Ovary (tissue), 9 donors: Measurements from ENCODE around the gene YAP1. TPM values are rescaled to one million over a fixed set of nuclear protein-coding genes. Genes with fewer than 3 reads are reported as not detected.

ENCODE experiments used
- DNase-seq, 5 donors: peaks; one replicate each; pipeline ENCODE4 v3.0.0-alpha.2; 2019 to 2020
- H3K27ac ChIP-seq, 2 donors: fragments of 200-600 bp; one replicate each; pipeline versions ENCODE4 v1.5.1 to v1.8.0; 2019 to 2022
- H3K27me3 ChIP-seq: fragments of 200-600 bp; one replicate; pipeline ENCODE4 v1.8.0; 2022
- H3K36me3 ChIP-seq: fragments of 200-600 bp; sonication (generic); one replicate; pipeline ENCODE4 v1.5.1; 2019
- H3K4me1 ChIP-seq: one replicate; pipeline ENCODE4 v1.8.1; 2013; ENCODE audit warnings: mild to moderate bottlenecking, moderate library complexity; ENCODE audit not compliant: insufficient read depth
- H3K4me3 ChIP-seq: fragments of 200-600 bp; sonication (generic); one replicate; pipeline ENCODE4 v1.5.1; 2017
- H3K9me3 ChIP-seq, 2 donors: fragments of 200-600 bp in 1 of 2; sonication (generic) in 1 of 2; one replicate each; pipeline versions ENCODE4 v1.5.1 to v1.8.1; 2013 to 2019; ENCODE audit warnings: mild to moderate bottlenecking in 1 of 2, moderate library complexity in 1 of 2
- EP300 ChIP-seq: sonication (generic); formaldehyde crosslinking; IDR thresholded peaks from one replicate; pipeline ENCODE4 v1.6.1; 2017; ENCODE audit warnings: antibody characterized with exemption
- POLR2A ChIP-seq: fragments of 450-650 bp; IDR thresholded peaks from one replicate; pipeline ENCODE4 v1.6.1; 2017; ENCODE audit warnings: antibody characterized with exemption, mild to moderate bottlenecking, moderate library complexity
- WGBS, 3 donors: extraction: QIAGEN DNeasy Blood & Tissue Kit in 1 of 3; methylation state at CpG; one replicate each; pipeline versions ENCODE4 v1.1.5 to v1.1.7; 2013 to 2017; 5-methylcytosine and 5-hydroxymethylcytosine counted together
- intact Hi-C, 4 donors: fragments of 100-400 bp; cut with DNase I; formaldehyde crosslinking; loops; one replicate each; pipeline versions ENCODE4 v1.11.0 to v1.15.1; 2022 to 2023
- polyA plus RNA-seq, 2 donors: library from polyadenylated mRNA; stranded (reverse); fragments of 200-250 nt in 1 of 2; fragments of 350-450 nt in 1 of 2; fragmentation: Illumina TruSeq in 1 of 2; extraction: RNeasy Lipid Tissue Mini Kit (QIAGEN cat#74804) in 1 of 2; gene quantifications; one replicate each; pipeline ENCODE4 v1.2.3, GENCODE V29; 2013 to 2014
- total RNA-seq, 7 donors: library from RNA; depleted of rRNA in 2 of 7; stranded (reverse); fragments of >200 nt in 2 of 7; fragmentation: NEBNext Ultra II Directional in 3 of 7; extraction: Animal tissue kit (Norgen Biotek cat#: 25700) in 3 of 7; gene quantifications; one replicate each; pipeline versions ENCODE4 v1.1.0 to v1.2.4, GENCODE V29; 2016 to 2023
- TF ChIP-seq, protein P1 (sequence below), 3 donors: fragments of 450-650 bp in 2 of 3; fragments of 200-600 bp in 1 of 3; IDR thresholded peaks; one replicate each; pipeline versions ENCODE4 v1.5.1 to v1.8.0; 2016 to 2022; ENCODE audit warnings: antibody characterized with exemption in 3 of 3, mild to moderate bottlenecking in 1 of 3
- donor health status: DM: no; HTN: no; CAD: no; lungs with moderate emphysema.
- donor health status: DM: no; HTN: no; CAD: no.
- donor health status: Bipolar disorder and iron deficiency.
- donor health status: DM: yes; HTN: yes; CAD: no.
- donor health status: DM: no; HTN: no; CAD: no.
- donor health status: DM: yes; HTN: yes; CAD: no.

YAP1 gene
- total and polyA plus RNA-seq, 9 donors = 70.3 to 184 (median 147) TPM

GRCh38 chr11:102238391-102238821 lies 128.2 kb downstream of the YAP1 start:
- H3K4me1 ChIP-seq = peaks cover 1% of the 10 kb centered on the region
- H3K27me3 ChIP-seq = no peaks in the 10 kb centered on the region
- DNase-seq = no peak
- H3K4me3 ChIP-seq = no peak overlapping the region
- H3K36me3 ChIP-seq = no peaks in the 10 kb centered on the region
- TF ChIP-seq POLR2A (no peak), EP300 (no peak)
- TF ChIP-seq, protein P1, sequence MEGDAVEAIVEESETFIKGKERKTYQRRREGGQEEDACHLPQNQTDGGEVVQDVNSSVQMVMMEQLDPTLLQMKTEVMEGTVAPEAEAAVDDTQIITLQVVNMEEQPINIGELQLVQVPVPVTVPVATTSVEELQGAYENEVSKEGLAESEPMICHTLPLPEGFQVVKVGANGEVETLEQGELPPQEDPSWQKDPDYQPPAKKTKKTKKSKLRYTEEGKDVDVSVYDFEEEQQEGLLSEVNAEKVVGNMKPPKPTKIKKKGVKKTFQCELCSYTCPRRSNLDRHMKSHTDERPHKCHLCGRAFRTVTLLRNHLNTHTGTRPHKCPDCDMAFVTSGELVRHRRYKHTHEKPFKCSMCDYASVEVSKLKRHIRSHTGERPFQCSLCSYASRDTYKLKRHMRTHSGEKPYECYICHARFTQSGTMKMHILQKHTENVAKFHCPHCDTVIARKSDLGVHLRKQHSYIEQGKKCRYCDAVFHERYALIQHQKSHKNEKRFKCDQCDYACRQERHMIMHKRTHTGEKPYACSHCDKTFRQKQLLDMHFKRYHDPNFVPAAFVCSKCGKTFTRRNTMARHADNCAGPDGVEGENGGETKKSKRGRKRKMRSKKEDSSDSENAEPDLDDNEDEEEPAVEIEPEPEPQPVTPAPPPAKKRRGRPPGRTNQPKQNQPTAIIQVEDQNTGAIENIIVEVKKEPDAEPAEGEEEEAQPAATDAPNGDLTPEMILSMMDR (IDR thresholded peaks at IDR 0.05) = no peak
- H3K9me3 ChIP-seq = no peaks in the 10 kb centered on the region
- intact Hi-C loops = no loop called here
- no peak overlapping the region for H3K27ac ChIP-seq

- H3K4me1 ChIP-seq = peaks cover 1% of the 10 kb centered on the region
- WGBS, 3 donors = 75 to 85% (median 84%) methylated on average over 2 of the region's 2 CpGs
- intact Hi-C loops = no loop called here
Measured at GRCh38 chr11:102239448-102239847, 129.2 kb downstream of the YAP1 start.

GRCh38 chr11:102239911-102240310 lies 129.7 kb downstream of the YAP1 start:
- Histone ChIP-seq H3K27ac (no peak overlapping the region), H3K27me3 (no peaks in the 10 kb centered on the region), H3K36me3 (no peaks in the 10 kb centered on the region), H3K4me3 (no peak overlapping the region), H3K9me3 (no peaks in the 10 kb centered on the region), H3K4me1 (peaks cover 1% of the 10 kb centered on the region)
- TF ChIP-seq EP300 (no peak), POLR2A (no peak)
- TF ChIP-seq, protein P1 (IDR thresholded peaks at IDR 0.05) = no peak
- 88 to 90% (median 89%) methylated on average over 6 of the region's 6 CpGs for WGBS, 3 donors
- no peak for DNase-seq
- intact Hi-C loops = no loop called here

More at GRCh38 chr11:102239448-102239847, 129.2 kb downstream of the YAP1 start:
- Histone ChIP-seq H3K27ac (no peak overlapping the region), H3K27me3 (no peaks in the 10 kb centered on the region), H3K4me3 (no peak overlapping the region), H3K36me3 (no peaks in the 10 kb centered on the region), H3K9me3 (no peaks in the 10 kb centered on the region)
- no peak for DNase-seq
- no peak for TF ChIP-seq POLR2A
- TF ChIP-seq EP300 = no peak
- TF ChIP-seq, protein P1 (IDR thresholded peaks at IDR 0.05) = no peak

DNA sequence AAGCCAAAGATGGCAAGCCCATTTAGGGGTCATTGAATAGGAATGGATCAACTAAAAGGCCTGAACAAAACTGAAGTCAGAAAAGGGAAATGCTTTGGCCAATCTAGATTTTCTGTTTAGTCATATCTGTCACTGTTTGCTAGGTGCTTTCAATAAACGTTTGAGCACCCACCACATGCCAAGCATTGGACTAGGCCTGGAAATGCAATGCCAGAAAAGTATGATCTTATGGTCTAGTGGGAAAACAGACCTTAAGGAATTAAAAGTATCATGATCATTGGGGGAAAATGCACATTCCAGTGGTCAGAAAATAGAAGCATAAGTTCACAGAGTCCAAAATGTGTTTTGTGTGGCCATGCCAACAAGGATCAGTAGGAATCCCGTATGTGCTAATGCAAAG lies 130.3 kb downstream of the YAP1 start:
- 12 to 30% (median 14%) methylated on average over 2 of the region's 2 CpGs for WGBS, 3 donors
- no peak overlapping the region for H3K27ac ChIP-seq
- TF ChIP-seq, protein P1 (IDR thresholded peaks at IDR 0.05) = no peak
- no peak for TF ChIP-seq EP300
- no peak for TF ChIP-seq POLR2A

More for the DNA sequence above, 130.3 kb downstream of the YAP1 start:
- H3K4me3 ChIP-seq = no peak overlapping the region
- no peak for DNase-seq
- H3K36me3 ChIP-seq = no peaks in the 10 kb centered on the region
- no peaks in the 10 kb centered on the region for H3K9me3 ChIP-seq
- H3K4me1 ChIP-seq = peaks cover 1% of the 10 kb centered on the region
- intact Hi-C loops = no loop called here
- H3K27me3 ChIP-seq = no peaks in the 10 kb centered on the region
